ENCODE data around the gene PSEN2.
"Not testable (repeated sequence)": the region's sequence is repeated elsewhere in the genome, so short reads cannot be mapped to it uniquely, and the experiment has no call there.

PSEN2 gene

DNA sequence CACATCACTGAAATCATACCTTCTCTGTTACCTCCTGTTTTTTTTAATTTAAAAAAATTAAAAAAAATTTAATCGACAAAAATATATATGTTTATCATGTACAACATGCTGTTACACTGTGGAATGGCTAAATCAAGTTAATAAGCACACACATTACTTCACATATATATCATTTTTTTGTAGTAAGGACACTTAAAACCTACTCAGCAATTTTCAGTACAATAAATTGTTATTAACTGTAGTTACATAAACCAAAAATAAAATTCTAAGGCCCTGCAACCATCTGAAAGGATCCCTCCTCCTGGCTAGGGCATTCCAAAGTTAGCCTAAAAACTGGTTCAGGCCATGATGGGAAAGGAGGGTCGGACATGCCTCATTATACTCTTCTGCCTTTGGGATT is 46.1 kb downstream of the PSEN2 start:
- DNase-seq (ENCODE audit: low read depth) = no peak

DNA sequence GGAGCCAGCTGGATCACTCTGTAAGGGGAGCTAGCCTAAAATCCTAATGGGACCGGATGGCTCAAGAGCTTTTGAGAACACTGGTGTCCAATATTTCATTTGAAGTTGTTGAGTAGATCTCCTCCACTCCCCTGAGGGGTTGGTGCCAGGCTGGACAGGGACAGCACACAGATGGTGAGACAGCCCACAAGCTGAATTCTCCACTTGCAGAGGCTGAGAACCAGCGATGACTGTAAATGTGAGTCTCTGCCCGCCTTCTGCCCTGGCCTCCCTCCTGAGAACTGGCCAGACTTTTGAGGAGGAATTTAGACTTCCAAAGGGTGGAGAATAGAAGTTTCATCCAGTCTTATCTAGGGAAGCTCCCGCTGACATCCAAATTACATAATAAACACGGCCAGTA is 49.2 kb downstream of the PSEN2 start:
- no peak for DNase-seq (ENCODE audit: low read depth)

DNA sequence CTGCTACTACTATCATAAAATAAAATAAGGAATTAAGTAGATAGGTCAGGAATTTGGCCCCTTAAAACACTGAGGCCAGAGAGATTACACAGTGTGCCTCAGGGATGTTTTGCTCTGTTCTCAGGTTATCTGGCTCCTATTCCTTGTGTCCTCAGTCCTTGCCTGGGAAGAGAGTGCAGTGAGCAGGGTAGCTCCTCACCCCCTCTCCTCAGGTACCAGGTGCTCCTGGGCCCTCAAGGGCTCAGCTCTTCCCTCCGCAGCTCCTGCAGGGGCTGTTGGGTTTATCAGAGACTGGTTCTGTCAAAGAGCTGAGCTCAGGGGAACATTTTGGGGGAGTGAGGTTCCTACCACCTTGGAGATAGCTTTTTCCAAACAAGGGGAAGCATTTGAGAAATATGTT is 49.6 kb downstream of the PSEN2 start:
- no peak for DNase-seq (ENCODE audit: low read depth)

DNA sequence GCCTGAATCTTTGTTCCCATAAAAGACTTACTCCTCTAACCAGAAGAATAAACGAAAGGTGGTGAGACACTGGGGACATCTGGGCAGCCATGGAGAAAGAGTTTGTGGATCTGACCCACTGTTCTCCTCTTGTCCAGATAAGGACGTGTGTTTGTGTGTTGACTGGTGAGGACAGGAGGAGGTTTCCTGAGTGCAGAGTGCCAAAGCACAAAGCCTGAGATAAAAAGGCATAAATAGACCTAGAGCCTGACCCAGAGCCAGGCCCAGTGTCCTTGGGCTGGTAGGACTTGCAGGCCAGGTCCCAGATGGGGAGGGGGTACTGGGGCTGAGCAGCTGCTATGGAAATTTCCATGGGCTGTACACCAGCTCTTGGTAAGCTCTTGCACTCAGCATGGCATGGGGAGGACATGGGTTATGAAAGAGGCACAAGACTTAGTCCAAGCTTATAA is 50.1 kb downstream of the PSEN2 start:
- DNase-seq (ENCODE audit: low read depth) = no peak

DNA sequence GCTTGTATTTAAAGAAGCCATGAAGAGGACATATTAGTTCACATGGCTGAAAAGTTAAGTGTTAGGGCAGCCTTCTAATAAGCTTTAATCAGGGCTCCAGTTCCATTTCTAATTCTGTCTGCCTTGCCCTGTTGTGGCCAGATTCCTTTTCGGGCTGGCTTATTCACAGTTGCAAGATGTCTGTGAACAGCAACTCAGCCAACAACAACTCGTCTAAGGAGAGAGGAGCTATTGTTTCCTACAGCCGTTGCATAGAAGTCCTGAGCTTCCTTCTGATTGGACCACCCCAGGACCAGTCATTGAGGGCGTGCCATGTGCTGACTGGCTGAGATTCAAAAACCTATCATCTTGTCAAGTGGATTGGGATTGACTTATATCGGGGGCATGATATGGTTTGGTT is 51.1 kb downstream of the PSEN2 start:
- no peak for DNase-seq (ENCODE audit: low read depth)

DNA sequence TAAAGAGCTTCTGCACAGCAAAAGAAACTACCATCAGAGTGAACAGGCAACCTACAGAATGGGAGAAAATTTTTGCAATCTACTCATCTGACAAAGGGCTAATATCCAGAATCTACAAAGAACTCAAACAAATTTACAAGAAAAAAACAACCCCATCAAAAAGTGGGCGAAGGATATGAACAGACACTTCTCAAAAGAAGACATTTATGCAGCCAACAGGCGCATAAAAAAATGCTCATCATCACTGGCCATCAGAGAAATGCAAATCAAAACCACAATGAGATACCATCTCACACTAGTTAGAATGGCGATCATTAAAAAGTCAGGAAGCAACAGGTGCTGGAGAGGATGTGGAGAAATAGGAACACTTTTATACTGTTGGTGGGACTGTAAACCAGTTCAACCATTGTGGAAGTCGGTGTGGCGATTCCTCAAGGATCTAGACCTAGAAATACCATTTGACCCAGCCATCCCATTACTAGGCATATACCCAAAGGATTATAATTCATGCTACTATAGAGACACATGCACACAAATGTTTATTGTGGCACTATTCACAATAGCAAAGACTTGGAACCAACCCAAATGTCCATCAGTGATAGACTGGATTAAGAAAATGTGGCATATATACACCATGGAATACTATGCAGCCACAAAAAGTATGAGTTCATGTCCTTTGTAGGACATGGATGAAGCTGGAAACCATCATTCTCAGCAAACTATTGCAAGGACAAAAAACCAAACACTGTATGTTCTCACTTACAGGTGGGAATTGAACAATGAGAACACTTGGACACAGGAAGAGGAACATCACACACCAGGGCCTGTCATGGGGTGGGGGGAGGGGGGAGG is 59.1 kb downstream of the PSEN2 start:
- not testable (repeated sequence) for DNase-seq (ENCODE audit: low read depth)

DNA sequence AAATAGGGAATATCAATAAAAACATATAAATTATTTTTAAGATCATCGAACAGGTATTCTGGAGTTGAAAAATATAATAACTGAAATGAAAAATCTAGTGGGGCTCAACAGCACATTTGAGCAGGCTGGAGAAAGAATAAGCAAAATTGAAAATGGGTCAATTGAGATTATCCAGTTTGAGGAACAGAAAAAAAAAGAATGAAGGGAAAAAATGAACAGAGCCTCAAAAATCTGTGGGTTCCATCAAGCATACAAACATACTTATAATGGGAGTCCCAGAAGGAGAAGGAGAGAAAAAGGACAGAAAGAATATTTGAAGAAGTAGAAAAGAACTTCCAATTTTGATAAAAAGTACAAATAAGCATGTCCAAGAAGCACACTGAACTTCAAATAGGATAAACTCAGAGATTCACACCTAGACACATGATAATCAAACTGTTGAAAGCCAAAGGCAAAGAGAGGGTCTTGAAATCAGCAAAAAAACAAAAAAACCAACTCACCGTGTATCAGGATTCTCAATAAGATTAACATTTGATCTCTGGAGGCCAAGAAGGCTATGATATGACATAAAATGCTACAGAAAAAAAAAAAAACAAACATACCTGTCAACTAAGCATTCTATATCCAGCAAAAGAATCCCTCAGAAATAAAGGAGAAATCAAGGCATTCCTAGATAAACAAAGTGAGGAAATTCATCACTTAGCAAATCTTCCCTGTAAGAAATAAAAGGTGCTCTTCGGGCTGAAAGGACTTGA is 64.2 kb downstream of the PSEN2 start:
- no peak for DNase-seq (ENCODE audit: low read depth)

DNA sequence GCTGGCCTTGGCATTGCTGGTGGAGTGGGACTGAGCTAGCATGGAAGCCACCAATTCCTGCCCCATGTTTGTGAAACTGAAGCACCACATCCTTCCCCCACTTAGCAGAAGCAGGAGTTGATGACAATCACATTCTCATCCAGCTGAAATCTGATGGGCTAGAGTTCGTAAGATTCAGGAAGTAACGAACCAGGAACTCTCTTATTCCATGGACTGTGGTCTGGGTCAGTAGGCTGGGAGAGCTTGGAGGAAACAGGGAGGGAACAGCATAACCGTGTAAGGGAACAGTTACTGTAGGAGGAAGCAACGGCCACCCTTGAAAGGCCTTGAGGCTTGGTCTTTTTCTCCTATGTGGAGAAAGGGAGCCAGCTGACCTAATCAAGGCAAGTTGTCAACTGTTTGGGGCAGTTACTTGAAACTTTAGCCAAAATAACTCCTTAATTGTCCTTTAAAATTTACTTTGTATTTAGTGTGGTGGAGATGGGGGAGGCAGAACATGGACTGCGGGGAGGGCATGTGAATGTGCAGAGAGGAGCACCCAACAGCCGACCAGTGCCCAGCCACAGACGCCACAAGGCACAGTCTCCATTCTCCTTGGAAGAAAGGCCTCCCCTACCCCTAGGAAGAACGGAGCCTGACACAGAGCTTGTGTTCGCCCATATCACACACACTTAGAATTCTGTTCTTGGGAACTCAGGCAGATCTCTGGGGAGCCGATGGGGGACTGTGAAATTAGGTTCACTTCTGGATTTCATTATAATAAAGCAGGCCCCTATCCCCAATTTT is 67.7 kb downstream of the PSEN2 start:
- no peak for DNase-seq (ENCODE audit: low read depth)

DNA sequence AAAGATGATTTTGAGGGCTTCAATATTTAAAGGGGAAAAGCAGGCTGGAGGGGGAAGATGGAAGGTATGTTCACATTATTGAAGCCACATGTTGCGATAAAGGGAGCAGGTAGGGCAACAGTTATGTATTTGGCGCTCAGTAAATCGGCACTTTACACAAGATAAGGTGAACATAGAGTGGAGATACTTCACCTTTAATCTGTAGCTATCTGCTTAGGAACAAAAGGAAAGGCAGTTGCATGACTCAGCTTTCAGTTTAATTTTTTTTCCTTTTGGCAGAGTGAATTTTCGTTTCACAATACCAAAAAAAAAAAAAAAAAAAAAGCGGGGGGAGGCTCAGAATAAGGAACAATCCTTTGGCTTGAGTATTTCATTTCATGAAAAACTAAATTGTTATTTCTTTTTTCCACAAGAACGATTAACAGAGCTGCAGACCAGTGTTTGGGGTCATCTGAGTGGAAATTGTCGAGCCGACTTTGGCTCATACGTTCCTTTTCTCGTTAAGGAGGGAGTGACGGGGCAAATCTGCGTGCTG is 68.6 kb downstream of the PSEN2 start:
- no peak for DNase-seq (ENCODE audit: low read depth)

DNA sequence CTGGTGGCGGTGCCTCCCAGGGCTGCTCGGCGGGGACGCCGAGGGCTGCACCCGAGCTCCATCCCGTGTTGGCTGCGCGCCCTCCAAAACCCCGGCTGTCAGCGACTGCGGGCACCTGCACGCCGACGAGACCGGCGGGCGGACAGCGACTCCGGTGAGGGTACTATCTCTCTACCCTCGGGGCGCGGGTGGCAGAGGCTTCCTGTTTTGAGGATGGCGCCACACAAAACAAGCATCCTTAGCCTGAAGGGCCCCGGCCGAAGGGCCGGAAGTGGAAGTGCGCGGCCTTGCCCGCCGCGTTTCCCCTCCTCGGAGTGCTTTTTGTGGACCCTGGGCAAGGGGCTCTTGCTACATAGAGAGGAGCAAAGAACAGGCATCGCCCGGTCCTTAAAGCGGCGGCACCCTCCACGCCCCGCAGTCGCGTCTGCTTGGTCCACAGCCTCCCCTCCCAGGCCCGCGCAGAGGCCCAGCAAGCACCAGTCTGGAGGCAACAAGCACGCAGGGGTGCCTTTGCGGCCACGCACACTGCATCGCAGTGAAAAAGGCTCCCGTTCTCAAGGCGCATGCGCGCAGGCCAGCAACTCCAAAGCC is 69.1 kb downstream of the PSEN2 start:
- peak; percentile 56 for DNase-seq (ENCODE audit: low read depth)

DNA sequence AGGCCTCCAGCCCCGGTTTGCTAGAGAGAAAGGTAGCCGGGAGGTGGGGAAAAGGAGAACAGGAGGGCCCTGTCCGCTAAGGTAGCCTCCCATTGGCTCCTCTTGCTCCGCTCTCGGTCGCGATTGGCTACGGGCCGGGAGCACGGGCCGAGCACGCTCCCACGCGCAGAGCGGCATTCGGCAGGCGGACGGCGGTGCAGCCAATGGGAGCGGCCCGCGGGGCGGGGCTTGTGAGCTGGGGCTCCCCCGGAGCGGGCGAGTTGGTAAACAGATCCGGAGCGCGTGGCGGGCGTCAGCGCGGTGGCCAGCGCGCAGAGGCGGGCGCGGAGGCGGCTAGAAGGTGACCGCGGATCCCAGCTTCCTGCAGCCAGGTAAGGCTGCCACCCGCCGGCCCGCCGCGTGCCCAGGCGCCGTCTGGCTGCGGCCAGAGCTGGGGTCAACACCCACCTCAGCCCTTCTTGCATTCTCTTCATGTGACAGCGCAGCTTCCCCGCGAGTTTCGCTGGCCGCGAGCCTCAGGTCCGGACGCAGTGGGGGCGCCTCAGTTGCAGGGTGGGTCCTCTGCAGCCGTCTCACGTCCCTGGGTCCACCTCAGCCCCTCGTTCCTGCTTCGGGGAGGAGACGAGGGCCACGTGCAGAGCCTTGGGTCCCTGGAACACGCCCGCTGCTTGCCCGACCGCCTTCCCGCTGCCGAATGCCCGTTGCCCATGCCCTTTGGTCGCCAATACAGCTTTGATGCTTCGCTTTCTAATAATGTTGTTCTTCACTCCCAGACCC is 69.8 kb downstream of the PSEN2 start, which contains the start of gene COQ8A:
Gene COQ8A (plus strand): TSS at position 266 of the 777 bp plus-strand sequence. CDS start 21,092 bp downstream, outside the sequence.
- peak; percentile 97 for DNase-seq (ENCODE audit: low read depth)

DNA sequence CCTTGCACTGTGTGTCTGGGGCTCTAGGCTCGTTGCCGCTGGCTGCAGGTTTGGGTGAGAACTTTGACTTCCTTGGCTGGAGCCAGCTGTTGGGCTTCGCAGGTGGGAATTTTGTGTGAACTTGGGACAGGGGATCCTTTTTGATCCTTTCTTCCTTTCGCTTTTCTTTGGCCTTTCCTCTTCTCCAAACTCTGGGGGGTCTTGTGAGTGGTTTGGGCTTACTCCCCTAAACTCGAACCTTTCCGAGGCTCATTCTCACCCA is 70.3 kb downstream of the PSEN2 start:
- DNase-seq (ENCODE audit: low read depth) = no peak

DNA sequence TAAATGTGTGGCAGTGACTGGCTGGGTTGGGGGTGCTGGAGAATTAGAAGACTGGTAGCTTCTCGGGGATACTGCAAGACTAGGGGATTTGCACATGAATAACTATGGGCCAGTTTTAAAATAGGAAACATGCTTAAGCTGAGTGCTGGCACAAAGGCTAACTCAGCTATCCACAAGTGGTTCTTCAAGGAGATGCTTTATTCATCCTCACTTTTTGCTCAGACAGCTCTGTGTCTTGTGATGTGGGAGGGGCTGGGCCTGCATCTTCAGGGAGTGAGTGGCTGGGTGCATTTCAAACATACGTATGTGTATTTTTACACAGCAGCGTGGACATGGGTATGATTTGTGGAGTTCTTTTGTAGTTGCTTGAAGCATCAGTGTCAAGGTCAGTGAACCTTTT is 72.0 kb downstream of the PSEN2 start:
- DNase-seq (ENCODE audit: low read depth) = no peak

DNA sequence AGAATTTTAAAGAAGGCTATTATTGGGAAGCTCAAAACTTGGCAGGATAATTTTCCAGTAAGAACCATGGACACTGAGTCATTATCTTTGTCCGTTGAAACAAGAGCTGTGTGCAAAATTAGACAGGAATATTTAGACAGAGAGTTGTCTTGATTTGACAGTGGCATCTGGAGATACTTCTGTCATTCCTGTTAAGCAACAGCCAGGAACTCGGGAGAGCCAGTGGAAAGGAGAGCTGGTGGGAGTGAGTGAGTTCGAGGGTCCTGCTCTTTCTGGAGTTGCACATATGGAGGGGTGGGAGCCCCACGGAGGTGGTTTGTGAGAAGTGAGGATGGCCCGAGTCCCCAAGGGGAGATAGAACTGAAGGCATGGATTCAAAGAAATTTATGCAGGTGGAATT is 72.7 kb downstream of the PSEN2 start:
- no peak for DNase-seq (ENCODE audit: low read depth)

DNA sequence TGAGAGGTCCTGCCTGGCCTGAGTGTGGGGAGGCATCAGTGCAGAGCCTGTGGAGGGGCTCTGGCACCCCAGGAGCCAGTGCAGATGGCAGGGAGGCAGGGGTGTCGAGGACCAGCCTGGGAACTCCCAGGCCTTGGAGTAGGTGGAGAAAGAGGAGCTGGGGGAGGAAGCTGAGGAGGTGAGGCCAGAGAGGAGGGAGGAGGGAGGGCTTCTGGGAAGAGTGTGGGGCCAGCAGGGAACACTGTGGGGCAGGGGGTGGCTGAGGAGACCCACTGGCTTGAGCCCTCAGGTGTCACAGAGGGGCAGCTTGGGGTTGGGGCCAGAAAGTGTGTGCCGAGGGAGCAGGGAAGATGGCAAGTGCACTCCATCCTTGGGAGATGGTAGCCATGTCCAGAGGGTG is 73.5 kb downstream of the PSEN2 start:
- DNase-seq (ENCODE audit: low read depth) = no peak

DNA sequence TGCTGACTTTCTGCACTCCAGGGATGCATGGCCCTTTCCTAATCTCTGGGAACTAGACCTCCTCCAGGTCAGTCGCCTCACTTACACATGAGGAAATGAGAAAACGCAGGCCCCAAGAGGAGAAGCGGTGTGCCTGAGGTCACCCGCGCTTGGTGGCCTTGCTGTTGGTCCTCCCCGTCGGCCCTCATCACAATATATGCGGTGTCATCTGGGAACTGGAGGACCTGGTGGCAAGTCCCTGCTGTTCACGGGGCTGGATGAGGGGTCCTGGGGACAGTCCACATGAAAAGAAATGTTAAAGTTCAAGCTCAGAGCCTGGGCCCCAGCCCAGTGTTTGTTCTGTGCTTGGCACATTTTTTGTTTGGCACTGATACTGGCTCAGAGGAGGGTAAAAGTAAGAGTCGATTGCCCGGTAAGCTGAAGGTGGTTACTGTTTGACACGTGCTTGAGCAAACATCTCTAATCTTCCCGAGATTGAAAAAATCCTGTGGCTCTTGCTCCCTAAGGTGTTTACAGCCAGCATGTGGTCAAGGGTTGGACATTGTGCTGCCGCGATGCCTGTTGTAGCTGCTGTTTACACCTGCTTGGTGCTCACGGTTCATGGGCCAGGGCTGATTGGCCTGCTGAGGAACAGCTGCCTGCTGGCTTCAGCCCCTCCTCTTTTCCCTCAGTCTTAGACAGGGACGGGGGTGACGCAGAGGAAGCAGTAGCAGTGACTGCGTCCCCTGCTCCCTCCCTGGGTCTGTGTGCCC is 74.9 kb downstream of the PSEN2 start:
- DNase-seq (ENCODE audit: low read depth) = no peak

Data from activated T-cell treated with anti-CD3 and anti-CD28 coated beads for 1 hour (primary cell).